GM18909 (cell line): Measurements from ENCODE around the gene SNX18.
"Not testable (repeated sequence)": the region's sequence is repeated elsewhere in the genome, so short reads cannot be mapped to it uniquely, and the experiment has no call there.

Experiments
- ATAC-seq: cut with Tn5 transposase; IDR thresholded peaks from one replicate; pipeline ENCODE4 v1.9.1; 2021; ENCODE audit warnings: mild to moderate bottlenecking; ENCODE audit not compliant: unreplicated experiment, poor library complexity

The SNX18 gene

GRCh38 chr5:54518818-54519508 is 1.4 kb downstream of the SNX18 start:
- no peak for ATAC-seq

DNA sequence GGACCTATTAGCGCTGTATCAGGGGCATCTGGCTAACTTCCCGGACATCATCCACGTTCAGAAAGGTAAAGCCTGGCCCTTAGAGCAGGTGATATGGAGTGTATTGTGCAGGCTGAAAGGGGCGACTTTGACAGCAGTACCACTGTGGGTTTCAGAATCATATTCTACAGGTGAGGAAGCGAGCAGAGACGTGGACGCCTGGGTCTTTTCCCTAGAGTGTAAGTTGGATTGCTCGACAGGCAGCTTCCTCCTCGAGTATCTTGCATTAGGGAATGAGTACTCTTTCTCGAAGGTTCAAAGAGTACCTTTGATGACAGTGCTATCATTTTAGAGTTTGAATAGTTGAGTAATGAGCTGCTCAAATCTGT is 1.9 kb downstream of the SNX18 start:
- no peak for ATAC-seq

- ATAC-seq = no peak
Measured at GRCh38 chr5:54520438-54520846, 2.9 kb downstream of the SNX18 start.

DNA sequence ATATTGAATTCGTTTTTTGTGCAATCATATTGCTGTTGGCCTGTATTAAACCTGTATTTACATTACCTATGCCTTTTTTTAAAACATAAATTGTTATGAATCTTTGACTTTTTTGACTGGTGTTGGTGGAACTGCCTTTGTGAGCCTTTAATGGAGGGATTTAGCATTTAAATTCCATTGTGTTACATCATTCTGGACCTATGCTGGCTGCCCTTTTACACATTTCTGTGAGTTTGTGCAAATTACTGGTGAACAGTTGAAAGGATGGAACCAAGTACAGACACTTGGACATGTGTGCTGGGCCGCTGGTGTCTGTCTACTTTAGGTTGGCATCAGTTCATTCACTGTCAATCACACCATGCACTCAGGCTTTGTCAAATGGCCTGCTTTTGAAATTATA is 3.4 kb downstream of the SNX18 start:
- no peak for ATAC-seq

DNA sequence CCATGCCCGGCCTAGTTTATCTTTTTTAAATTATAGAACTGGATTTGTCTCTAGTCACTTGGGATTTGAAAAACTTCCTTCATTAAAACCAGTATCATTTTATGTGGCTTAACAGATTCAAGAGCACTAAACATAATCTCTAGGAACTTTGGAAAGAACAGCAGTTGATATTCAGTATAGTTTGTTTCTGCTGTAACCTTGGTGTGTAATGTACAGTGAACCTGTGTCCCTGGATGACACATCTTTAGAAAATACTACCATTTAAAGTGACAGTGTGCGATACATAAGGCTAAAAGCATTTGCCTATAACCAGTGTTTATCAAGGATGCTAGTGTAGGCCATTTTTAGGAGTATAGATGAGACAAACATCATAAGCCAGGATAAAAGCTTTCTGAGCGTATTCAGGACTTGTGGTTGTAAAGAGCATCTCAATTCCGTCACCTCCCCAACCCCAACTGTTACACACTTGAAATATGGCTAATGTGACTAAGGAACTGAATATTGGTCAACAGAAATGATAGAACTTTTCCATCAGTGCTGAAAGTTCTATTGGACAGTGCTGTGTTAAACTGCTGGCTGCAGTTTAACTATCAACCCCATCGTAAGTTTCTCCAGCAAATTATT is 4.4 kb downstream of the SNX18 start:
- ATAC-seq = no peak

DNA sequence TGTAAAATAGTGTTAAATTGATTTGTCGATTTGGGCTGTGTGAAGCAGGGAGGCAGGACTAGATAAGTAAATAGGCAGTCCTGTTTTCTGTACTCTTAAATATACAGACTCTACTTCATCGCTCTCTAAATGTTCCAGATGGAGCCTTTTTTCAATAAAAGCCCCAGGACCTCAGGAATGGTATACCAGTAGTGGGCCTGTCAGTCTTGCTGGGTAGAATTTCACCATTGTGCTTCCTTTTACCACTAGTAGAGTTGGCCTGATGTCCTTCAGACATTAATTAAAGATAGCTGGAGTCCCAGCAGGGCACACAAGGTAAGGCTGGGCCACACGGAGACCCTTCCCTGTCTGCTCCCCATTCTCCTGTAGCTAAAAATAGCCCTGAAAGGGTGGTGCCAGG is 6.0 kb downstream of the SNX18 start:
- no peak for ATAC-seq

DNA sequence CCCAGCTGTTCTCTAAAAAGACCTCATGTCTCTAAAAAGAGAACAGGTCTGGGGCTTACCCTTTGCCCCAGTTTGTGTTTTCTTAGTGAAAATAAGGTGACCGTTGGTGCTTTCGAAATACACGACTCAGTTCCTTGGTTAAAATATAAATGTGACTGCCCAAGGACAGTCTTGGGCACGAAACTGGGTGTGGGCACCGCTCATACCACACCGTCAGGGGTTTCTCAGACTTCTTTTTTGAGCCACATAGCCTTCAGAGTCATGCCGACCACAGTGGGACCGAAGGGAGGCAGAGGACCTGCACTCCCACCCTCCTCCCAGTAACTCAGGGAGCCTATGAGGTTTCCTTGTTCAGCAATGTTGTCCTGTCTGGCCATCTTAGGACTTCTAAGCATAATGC is 6.5 kb downstream of the SNX18 start:
- ATAC-seq = no peak

- ATAC-seq = no peak
Measured at GRCh38 chr5:54524704-54525103, 7.1 kb downstream of the SNX18 start.

DNA sequence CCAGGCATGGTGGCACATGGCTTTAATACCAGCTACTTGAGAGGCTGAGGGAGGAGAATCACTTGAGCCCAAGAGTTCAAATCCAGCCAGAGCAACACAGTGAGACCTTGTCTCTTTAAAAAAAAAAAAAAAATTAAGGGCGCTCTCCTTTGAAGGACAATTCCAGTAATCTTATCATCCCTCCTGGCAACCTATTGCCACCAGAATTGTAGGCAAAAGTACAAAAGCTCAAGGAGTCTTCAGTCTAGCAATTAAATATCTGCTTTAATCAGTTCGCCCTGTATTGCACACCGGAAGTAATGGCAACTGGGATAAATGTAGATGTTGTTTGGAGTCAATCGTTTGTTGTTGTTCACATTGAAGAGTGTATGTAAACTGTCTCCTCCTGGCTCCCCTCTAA is 7.7 kb downstream of the SNX18 start:
- ATAC-seq = no peak

- no peak for ATAC-seq
Measured at GRCh38 chr5:54525692-54526091, 8.1 kb downstream of the SNX18 start.

- no peak for ATAC-seq
Measured at GRCh38 chr5:54526604-54527288, 9.2 kb downstream of the SNX18 start.

DNA sequence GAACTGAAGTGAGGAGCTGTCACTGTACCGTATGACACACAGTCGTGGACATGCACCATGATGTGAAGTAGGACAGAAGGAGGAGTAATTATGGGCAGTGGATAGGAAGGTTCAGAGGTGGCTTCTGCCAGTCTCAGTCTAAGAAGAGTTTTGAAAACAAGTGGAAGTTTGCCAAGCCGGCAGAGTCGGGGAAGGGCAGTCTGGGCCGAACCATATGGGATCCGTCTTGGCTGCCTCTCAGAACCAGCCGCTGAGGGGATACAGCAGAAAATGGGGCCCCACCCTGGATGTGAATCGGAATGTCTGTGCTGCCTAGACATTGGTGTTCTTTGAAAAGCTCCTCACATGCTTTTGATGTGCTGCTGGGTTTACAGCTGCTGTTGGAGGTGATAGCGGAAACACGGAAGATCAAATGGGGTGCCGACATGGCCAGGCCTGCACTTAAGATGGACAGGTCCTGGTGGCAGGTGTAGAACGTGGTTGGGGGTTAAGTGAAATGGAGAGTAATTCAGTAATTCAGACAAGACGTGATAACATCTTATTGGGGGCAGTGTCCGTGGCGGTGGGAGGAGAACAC is 11.2 kb downstream of the SNX18 start:
- ATAC-seq = no peak

DNA sequence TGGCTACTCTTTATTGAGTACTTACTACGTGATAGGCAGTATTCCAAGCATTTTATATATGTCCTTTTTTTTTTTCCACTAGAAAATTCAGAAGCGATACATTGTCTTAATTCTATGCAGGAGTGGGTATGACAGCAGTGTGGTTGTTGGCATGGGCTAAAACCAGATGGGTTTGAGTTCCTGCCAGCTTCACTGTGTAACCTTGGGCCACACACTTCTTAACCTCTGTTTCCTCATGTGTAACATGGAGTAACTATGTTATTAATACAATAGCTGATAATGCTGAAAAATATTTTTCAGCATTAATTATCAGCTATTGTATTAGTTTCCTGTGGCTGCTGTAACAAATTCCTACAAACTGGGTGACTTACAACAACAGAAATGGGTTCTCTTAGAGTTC is 12.0 kb downstream of the SNX18 start:
- ATAC-seq = no peak

- ATAC-seq = no peak
Measured at GRCh38 chr5:54531546-54531945, 14.0 kb downstream of the SNX18 start.

DNA sequence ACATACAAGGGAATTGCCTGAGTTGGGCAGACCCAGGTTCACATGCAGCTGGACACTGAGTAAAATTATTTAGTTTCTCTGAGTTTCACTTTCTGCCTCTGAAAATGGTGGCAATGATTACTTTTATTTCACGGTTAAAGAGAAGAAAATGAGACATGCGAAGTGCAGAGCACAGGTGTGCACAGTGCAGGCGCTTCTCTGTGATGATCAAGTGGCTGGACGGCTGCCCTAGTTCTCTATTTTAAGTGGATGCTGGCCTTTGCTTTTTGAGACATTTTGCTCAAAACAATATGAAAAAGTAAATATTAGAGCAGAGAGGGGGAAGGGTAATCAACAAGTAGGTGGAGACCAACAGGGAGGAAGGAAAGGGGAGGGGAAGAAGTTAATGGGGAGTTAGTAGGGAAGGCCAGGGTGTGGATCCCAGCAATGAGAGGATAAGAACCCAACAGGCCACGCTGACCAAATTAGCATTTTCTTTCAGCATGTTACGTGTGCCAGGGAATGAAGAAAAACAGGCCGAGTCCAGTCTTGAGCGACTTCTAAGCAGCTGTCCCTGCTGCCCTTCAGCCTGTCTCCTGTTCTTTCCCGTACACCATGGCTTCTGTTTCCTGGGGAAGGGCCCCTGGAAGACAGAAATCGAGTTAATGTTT is 16.1 kb downstream of the SNX18 start:
- no peak for ATAC-seq

DNA sequence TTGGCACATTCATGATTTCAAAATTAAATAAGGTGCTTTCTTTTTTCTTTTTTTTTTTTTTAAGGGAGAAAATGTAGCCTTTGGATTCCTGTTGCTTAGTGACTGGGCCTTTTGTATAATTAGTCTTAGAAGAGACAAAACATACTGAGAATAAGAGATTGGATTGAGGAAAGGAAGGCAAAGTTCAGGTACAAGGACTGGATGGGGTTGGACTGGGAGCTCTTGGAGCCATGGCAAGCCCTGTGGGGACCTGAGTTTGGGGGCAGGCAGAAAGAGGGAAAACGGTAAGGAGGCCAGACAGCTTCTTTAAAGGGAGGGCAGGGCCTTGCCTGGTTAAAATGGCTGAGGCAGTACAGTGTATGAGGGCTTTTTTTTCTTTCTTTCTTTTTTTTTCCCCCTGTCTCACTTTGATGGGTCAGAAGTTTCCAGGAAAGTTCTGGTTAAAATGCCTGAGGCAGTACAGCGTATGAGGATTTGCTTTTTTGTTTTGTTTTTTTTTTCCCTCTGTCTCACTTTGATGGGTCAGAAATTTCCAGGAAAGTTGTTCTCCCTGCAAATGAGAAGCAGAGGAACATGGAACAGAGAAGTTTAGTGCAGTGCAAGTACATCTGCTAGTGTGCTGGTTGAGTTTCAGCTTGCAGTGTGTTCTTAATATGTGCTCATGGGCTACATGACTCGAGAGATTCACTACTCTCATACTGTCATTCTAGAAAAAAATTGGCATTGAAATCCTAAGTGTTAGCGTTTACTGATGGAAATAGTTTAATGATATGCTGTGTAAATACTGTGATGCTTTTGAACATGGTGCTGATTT is 16.8 kb downstream of the SNX18 start:
- ATAC-seq = no peak

GRCh38 chr5:54535149-54535844 is 17.7 kb downstream of the SNX18 start:
- no peak for ATAC-seq

- not testable (repeated sequence) for ATAC-seq
Measured at GRCh38 chr5:54536375-54536774, 18.8 kb downstream of the SNX18 start.

DNA sequence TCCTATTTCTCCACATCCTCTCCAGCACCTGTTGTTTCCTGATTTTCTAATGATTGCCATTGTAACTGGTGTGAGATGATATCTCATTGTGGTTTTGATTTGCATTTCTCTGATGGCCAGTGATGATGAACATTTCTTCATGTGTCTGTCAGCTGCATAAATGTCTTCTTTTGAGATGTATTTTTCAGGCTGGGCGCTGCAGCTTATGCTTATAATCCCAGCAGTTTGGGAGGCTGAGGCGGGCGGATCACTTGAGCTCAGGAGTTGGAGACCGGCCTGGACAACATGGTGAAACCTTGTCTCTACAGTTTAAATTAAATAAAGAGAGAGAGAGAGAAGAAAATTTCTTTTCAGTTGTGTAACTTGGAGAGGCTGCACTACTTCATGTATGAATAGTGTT is 19.3 kb downstream of the SNX18 start:
- ATAC-seq = not testable (repeated sequence)

GRCh38 chr5:54537725-54538124 is 20.2 kb downstream of the SNX18 start:
- no peak for ATAC-seq
